OCI-LY7 (cell line): Measurements from ENCODE around the gene GOLGA7B. TPM values are rescaled to one million over a fixed set of nuclear protein-coding genes. Genes with fewer than 3 reads are reported as not detected.

ENCODE experiments used
- BruUV-seq: library from RNA; stranded (reverse); fragments of 400-500 nt; replicated peaks from 2 replicates; lab custom pipeline; 2021; lab: Mats Ljungman, UMichigan
- CTCF ChIA-PET: fragments of 300-600 bp; sonication (Branson Sonifier 250); formaldehyde crosslinking; loops from one replicate; lab custom pipeline; 2022; ENCODE audit warnings: antibody characterized with exemption; ENCODE audit not compliant: unreplicated experiment; lab: Charles Lee
- POLR2A ChIA-PET: fragments of 300-600 bp; sonication (Branson Sonifier 250); formaldehyde crosslinking; loops from one replicate; lab custom pipeline; 2022; ENCODE audit warnings: antibody characterized with exemption; lab: Charles Lee
- DNase-seq: peaks from one replicate; pipeline ENCODE4 v3.0.0-alpha.2; 2015; ENCODE audit warnings: low spot score
- H2AFZ ChIP-seq: fragments of 200-600 bp; sonication (generic), shearing (Covaris generic); 2 replicates; pipeline ENCODE4 v1.6.1; 2014; ENCODE audit warnings: mild to moderate bottlenecking, antibody characterized with exemption, low read length, moderate library complexity
- H3K27ac ChIP-seq: fragments of 200-600 bp; sonication (generic); 2 replicates; pipeline ENCODE4 v1.5.1; 2014; ENCODE audit warnings: mixed run types, low read depth, mild to moderate bottlenecking, moderate library complexity, low read length, inconsistent platforms; ENCODE audit not compliant: poor library complexity, severe bottlenecking
- H3K36me3 ChIP-seq: fragments of 200-600 bp; sonication (generic); 2 replicates; pipeline ENCODE4 v1.6.1; 2014; ENCODE audit warnings: mild to moderate bottlenecking, antibody characterized with exemption, low read length, moderate library complexity, mixed read lengths; ENCODE audit not compliant: insufficient read depth
- H3K4me1 ChIP-seq: fragments of 200-600 bp; sonication (generic); 2 replicates; pipeline ENCODE4 v1.5.1; 2014; ENCODE audit warnings: mild to moderate bottlenecking, low read length; ENCODE audit not compliant: insufficient read depth, poor library complexity, severe bottlenecking
- H3K4me2 ChIP-seq: fragments of 200-600 bp; sonication (generic); 2 replicates; pipeline ENCODE4 v1.6.1; 2014; ENCODE audit warnings: mild to moderate bottlenecking, low read length
- H3K4me3 ChIP-seq: fragments of 200-600 bp; sonication (generic); 2 replicates; pipeline ENCODE4 v1.5.1; 2014; ENCODE audit warnings: mild to moderate bottlenecking, low read depth, low read length; ENCODE audit not compliant: poor library complexity, severe bottlenecking
- H3K79me2 ChIP-seq: fragments of 200-600 bp; sonication (generic); 2 replicates; pipeline ENCODE4 v1.6.1; 2016; ENCODE audit warnings: low read depth, mild to moderate bottlenecking, low read length, moderate library complexity, mixed read lengths; ENCODE audit not compliant: insufficient read depth
- H3K9me2 ChIP-seq: fragments of 200-600 bp; sonication (generic); 2 replicates; pipeline ENCODE4 v1.6.1; 2016; ENCODE audit warnings: mild to moderate bottlenecking, low read length, mixed read lengths; ENCODE audit not compliant: insufficient read depth
- H3K9me3 ChIP-seq: fragments of 200-600 bp; sonication (generic); 2 replicates; pipeline ENCODE4 v1.6.1; 2014; ENCODE audit warnings: mild to moderate bottlenecking, mixed run types, low read length, mixed read lengths
- H4K20me1 ChIP-seq: fragments of 200-600 bp; sonication (generic); 2 replicates; pipeline ENCODE4 v1.6.1; 2014; ENCODE audit warnings: mild to moderate bottlenecking, antibody characterized with exemption, low read length, moderate library complexity, mixed read lengths; ENCODE audit not compliant: insufficient read depth
- EZH2phosphoT487 ChIP-seq: fragments of 200-600 bp; sonication (generic); IDR thresholded peaks from 2 replicates; pipeline ENCODE4 v1.6.1; 2018; ENCODE audit warnings: low read depth, borderline replicate concordance, mild to moderate bottlenecking, mixed run types, antibody characterized with exemption, low read length, moderate library complexity, mixed read lengths
- intact Hi-C: fragments of 100-400 bp; cut with micrococcal nuclease; formaldehyde crosslinking; loops from one replicate; pipeline ENCODE4 v1.10.0; 2022; ENCODE audit not compliant: unreplicated experiment
- total RNA-seq, 2 experiments: library from RNA; depleted of rRNA in 1 of 2; stranded (reverse); fragments of >200 nt in 1 of 2; shearing (Covaris generic) in 1 of 2; gene quantifications; 2 replicates each; pipeline ENCODE4 v1.2.3, GENCODE V29; 2014 to 2022
- TF ChIP-seq, protein P1 (sequence below): fragments of 200-600 bp; sonication (generic); conservative IDR thresholded peaks from 2 replicates; pipeline ENCODE4 v1.5.1; 2014; ENCODE audit warnings: mild to moderate bottlenecking, antibody characterized with exemption, low read length, moderate library complexity, mixed read lengths

GOLGA7B gene
- total RNA-seq, 2 experiments from 2014 or later: 0.08 to 0.09 TPM

DNA sequence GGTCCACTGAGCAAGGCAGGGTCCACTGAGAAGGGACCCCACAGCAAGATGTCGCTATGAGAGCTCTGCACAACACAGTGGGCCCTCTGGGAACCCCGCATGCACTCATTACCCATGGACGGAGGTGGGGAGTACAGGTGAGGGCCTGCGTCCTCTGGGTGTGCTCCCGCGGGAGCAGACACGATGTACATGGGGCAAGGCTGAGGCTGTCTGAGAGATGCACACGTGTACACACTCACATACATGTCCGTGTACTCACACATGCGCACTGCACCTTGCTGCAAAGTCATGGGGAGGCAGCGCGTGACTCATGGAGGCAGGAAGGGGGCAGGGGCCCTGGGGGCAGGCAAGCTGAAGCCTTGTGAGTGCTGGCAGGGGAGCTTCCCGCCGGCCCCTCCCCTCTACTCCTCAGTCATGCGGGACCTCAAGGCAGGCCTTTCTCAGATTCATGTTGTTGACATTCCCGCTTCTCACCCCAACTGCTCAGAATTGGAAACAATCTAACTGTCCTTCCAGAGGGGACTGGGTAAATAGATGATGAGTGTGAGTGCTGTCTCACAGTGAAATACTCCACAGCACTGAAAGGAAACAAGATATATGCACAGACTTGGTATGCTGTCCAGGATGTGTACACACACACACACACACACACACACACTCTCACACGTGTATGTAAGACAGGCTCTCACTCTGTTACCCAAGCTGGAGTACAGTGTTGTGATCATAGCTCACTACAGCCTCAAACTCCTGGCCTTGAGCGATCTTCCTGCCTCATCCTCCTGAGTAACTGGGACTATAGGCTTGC is 40.0 kb downstream of the GOLGA7B start:
- Histone ChIP-seq H3K4me1 (no peaks in the 10 kb centered on the region), H3K4me3 (no peak overlapping the region), H2AFZ (no peak overlapping the region), H3K79me2 (no peaks in the 10 kb centered on the region), H3K9me3 (no peaks in the 10 kb centered on the region), H3K9me2 (no peaks in the 10 kb centered on the region), H3K36me3 (no peaks in the 10 kb centered on the region), H3K27ac (no peak overlapping the region), H3K4me2 (no peak overlapping the region), H4K20me1 (no peaks in the 10 kb centered on the region)
- ChIA-PET POLR2A (no interaction called here), CTCF (no interaction called here)
- BruUV-seq: no TSS peak
- TF ChIP-seq, protein P1, sequence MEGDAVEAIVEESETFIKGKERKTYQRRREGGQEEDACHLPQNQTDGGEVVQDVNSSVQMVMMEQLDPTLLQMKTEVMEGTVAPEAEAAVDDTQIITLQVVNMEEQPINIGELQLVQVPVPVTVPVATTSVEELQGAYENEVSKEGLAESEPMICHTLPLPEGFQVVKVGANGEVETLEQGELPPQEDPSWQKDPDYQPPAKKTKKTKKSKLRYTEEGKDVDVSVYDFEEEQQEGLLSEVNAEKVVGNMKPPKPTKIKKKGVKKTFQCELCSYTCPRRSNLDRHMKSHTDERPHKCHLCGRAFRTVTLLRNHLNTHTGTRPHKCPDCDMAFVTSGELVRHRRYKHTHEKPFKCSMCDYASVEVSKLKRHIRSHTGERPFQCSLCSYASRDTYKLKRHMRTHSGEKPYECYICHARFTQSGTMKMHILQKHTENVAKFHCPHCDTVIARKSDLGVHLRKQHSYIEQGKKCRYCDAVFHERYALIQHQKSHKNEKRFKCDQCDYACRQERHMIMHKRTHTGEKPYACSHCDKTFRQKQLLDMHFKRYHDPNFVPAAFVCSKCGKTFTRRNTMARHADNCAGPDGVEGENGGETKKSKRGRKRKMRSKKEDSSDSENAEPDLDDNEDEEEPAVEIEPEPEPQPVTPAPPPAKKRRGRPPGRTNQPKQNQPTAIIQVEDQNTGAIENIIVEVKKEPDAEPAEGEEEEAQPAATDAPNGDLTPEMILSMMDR: no peak
- TF ChIP-seq EZH2phosphoT487: no peak
- DNase-seq: no peak
- intact Hi-C loops: no loop called here

GRCh38 chr10:97891497-97892167 is 42.0 kb downstream of the GOLGA7B start:
- POLR2A ChIA-PET: no interaction called here
- no peaks in the 10 kb centered on the region for H3K79me2 ChIP-seq
- CTCF ChIA-PET: no interaction called here
- H3K4me1 ChIP-seq: no peaks in the 10 kb centered on the region
- no peak for DNase-seq
- no peak overlapping the region for H2AFZ ChIP-seq
- H3K4me2 ChIP-seq: no peak overlapping the region
- H3K9me2 ChIP-seq: no peaks in the 10 kb centered on the region
- intact Hi-C loops: no loop called here
- no peak overlapping the region for H3K27ac ChIP-seq
- H3K4me3 ChIP-seq: no peak overlapping the region
- H4K20me1 ChIP-seq: no peaks in the 10 kb centered on the region
- TF ChIP-seq, protein P1: no peak
- TF ChIP-seq EZH2phosphoT487: no peak
- no peaks in the 10 kb centered on the region for H3K36me3 ChIP-seq
- BruUV-seq: no TSS peak
- no peaks in the 10 kb centered on the region for H3K9me3 ChIP-seq

DNA sequence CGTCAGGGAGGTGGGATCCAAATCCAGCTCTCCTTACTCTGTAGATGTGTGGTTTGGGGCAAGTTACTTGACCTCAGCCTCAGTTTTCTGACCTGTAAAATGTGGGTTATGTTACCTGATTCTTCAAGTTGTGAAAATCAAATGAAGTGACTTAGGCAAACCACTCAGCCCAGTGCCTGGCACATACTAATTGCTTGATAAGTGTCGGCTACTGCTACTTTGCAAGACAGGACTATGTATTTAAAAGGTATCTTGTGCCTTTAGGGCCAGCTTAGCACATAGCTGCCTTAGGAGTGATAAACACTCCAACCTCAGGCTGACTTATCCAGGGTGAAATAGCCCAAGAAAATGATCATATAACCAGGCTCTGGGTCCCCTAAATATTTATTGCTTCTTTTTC is 42.9 kb downstream of the GOLGA7B start:
- intact Hi-C loops: no loop called here
- H3K27ac ChIP-seq: no peak overlapping the region
- TF ChIP-seq, protein P1: no peak
- TF ChIP-seq EZH2phosphoT487: no peak
- no peak overlapping the region for H2AFZ ChIP-seq
- BruUV-seq: no TSS peak
- H3K4me1 ChIP-seq: no peaks in the 10 kb centered on the region
- H4K20me1 ChIP-seq: no peaks in the 10 kb centered on the region
- no peaks in the 10 kb centered on the region for H3K36me3 ChIP-seq
- ChIA-PET POLR2A (no interaction called here), CTCF (no interaction called here)
- H3K9me2 ChIP-seq: no peaks in the 10 kb centered on the region
- no peak for DNase-seq
- H3K9me3 ChIP-seq: no peaks in the 10 kb centered on the region
- no peaks in the 10 kb centered on the region for H3K79me2 ChIP-seq
- H3K4me3 ChIP-seq: no peak overlapping the region
- no peak overlapping the region for H3K4me2 ChIP-seq
